Measurements from ENCODE around the gene TMC5. TPM values are rescaled to one million over a fixed set of nuclear protein-coding genes. Genes with fewer than 3 reads are reported as not detected.

TMC5 gene
- total RNA-seq, 1 experiment from 2014 or later, result not detected

- H3K27me3 ChIP-seq (ENCODE audit: low read length), result no peaks in the 10 kb centered on the region
- no peak overlapping the region for H3K4me3 ChIP-seq (ENCODE audit: low read length)
- H3K4me1 ChIP-seq (ENCODE audit: low read length), result no peaks in the 10 kb centered on the region
- no peak overlapping the region for H2AFZ ChIP-seq (ENCODE audit: low read length)
- H3K4me2 ChIP-seq (ENCODE audit: low read depth, low read length, poor library complexity, severe bottlenecking), result no peak overlapping the region
- H4K20me1 ChIP-seq (ENCODE audit: insufficient read depth, low read depth, low read length), result no peaks in the 10 kb centered on the region
- H3K27ac ChIP-seq (ENCODE audit: low read length), result no peak overlapping the region
- H3K79me2 ChIP-seq (ENCODE audit: low read length), result peaks cover 74% of the 10 kb centered on the region
- no peaks in the 10 kb centered on the region for H3K9me2 ChIP-seq (replicated peaks; ENCODE audit: insufficient read depth, low read length)
- H3K36me3 ChIP-seq (ENCODE audit: insufficient read depth, low read length), result peaks cover 83% of the 10 kb centered on the region
- no peak overlapping the region for H3K9ac ChIP-seq (ENCODE audit: low read length)
- H3K9me3 ChIP-seq (ENCODE audit: low read length), result no peaks in the 10 kb centered on the region
- peak; percentile 7 for DNase-seq
Measured at GRCh38 chr16:19512297-19512696, 94.6 kb downstream of the TMC5 start.

- no peak overlapping the region for H3K9ac ChIP-seq (ENCODE audit: low read length)
- H3K4me2 ChIP-seq (ENCODE audit: low read depth, low read length, poor library complexity, severe bottlenecking), result no peak overlapping the region
- H3K4me3 ChIP-seq (ENCODE audit: low read length), result no peak overlapping the region
- peaks cover 79% of the 10 kb centered on the region for H3K36me3 ChIP-seq (ENCODE audit: insufficient read depth, low read length)
- no peaks in the 10 kb centered on the region for H3K9me3 ChIP-seq (ENCODE audit: low read length)
- no peak for DNase-seq
- H4K20me1 ChIP-seq (ENCODE audit: insufficient read depth, low read depth, low read length), result peaks cover 2% of the 10 kb centered on the region; the same call in 1 of the 2 replicates
- H3K79me2 ChIP-seq (ENCODE audit: low read length), result peaks cover 75% of the 10 kb centered on the region
- no peak overlapping the region for H3K27ac ChIP-seq (ENCODE audit: low read length)
- H3K27me3 ChIP-seq (ENCODE audit: low read length), result no peaks in the 10 kb centered on the region
- no peak overlapping the region for H2AFZ ChIP-seq (ENCODE audit: low read length)
- H3K4me1 ChIP-seq (ENCODE audit: low read length), result peaks cover 7% of the 10 kb centered on the region; the same call in 1 of the 2 replicates
- no peaks in the 10 kb centered on the region for H3K9me2 ChIP-seq (replicated peaks; ENCODE audit: insufficient read depth, low read length)
Measured at GRCh38 chr16:19513377-19514053, 95.8 kb downstream of the TMC5 start.

GRCh38 chr16:19515757-19516156 is 98.1 kb downstream of the TMC5 start:
- Histone ChIP-seq H3K4me2 (ENCODE audit: low read depth, low read length, poor library complexity, severe bottlenecking) (no peak overlapping the region), H3K9ac (ENCODE audit: low read length) (no peak overlapping the region)

DNA sequence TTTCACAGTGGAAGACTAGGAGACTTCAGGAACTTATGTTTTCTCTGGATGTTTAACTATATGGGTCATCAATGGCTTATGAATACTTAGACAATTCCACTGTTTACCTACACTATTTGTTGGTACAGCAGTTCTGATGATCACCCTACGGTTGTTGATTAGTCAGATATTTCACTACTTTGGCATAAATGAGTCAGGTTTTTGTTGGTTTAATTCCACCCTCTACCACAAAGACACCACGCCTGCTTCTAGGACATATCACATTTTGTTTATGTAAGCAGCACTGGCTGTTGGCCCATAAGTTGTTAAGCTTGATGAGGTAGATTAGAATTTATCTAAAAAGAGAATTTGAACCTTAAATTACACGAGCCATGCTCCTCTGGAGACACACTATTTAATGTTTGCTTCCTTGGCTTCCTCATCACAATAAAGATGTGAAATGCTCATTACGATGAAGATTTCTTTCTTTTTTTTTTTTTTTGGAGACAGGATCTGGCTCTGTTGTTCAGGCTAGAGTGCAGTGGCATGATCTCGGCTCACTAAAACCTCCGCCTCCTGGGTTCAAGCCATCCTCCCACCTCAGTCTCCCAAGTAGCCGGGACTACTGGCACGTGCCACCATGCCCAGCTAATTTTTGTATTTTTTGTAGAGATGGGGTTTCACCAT is 99.9 kb downstream of the TMC5 start:
- Histone ChIP-seq H3K4me3 (ENCODE audit: low read length) (no peak overlapping the region), H3K4me2 (ENCODE audit: low read depth, low read length, poor library complexity, severe bottlenecking) (no peak overlapping the region)
- peak; percentile 14 for DNase-seq

More at GRCh38 chr16:19515757-19516156, 98.1 kb downstream of the TMC5 start:
- Histone ChIP-seq H3K4me1 (ENCODE audit: low read length) (peaks cover 27% of the 10 kb centered on the region), H4K20me1 (ENCODE audit: insufficient read depth, low read depth, low read length) (peaks cover 7% of the 10 kb centered on the region), H3K27me3 (ENCODE audit: low read length) (no peaks in the 10 kb centered on the region), H3K4me3 (ENCODE audit: low read length) (no peak overlapping the region), H3K9me3 (ENCODE audit: low read length) (no peaks in the 10 kb centered on the region), H3K79me2 (ENCODE audit: low read length) (peaks cover 92% of the 10 kb centered on the region), H3K27ac (ENCODE audit: low read length) (no peak overlapping the region), H2AFZ (ENCODE audit: low read length) (no peak overlapping the region), H3K36me3 (ENCODE audit: insufficient read depth, low read length) (peaks cover 71% of the 10 kb centered on the region), H3K9me2 (replicated peaks; ENCODE audit: insufficient read depth, low read length) (no peaks in the 10 kb centered on the region)
- DNase-seq, result no peak

GRCh38 chr16:19518388-19518787 is 100.7 kb downstream of the TMC5 start:
- Histone ChIP-seq H3K9me3 (ENCODE audit: low read length) (no peaks in the 10 kb centered on the region), H3K9ac (ENCODE audit: low read length) (no peak overlapping the region), H3K9me2 (replicated peaks; ENCODE audit: insufficient read depth, low read length) (no peaks in the 10 kb centered on the region), H3K36me3 (ENCODE audit: insufficient read depth, low read length) (peaks cover 48% of the 10 kb centered on the region), H3K4me3 (ENCODE audit: low read length) (no peak overlapping the region), H3K27me3 (ENCODE audit: low read length) (no peaks in the 10 kb centered on the region), H2AFZ (ENCODE audit: low read length) (no peak overlapping the region), H3K4me2 (ENCODE audit: low read depth, low read length, poor library complexity, severe bottlenecking) (peak overlapping the region; percentile 17), H4K20me1 (ENCODE audit: insufficient read depth, low read depth, low read length) (peaks cover 7% of the 10 kb centered on the region), H3K27ac (ENCODE audit: low read length) (no peak overlapping the region), H3K4me1 (ENCODE audit: low read length) (peaks cover 43% of the 10 kb centered on the region), H3K79me2 (ENCODE audit: low read length) (peaks cover 83% of the 10 kb centered on the region)
- DNase-seq, result no peak

More for the DNA sequence above, 99.9 kb downstream of the TMC5 start:
- H3K27ac ChIP-seq (ENCODE audit: low read length), result no peak overlapping the region
- H3K9ac ChIP-seq (ENCODE audit: low read length), result no peak overlapping the region
- no peaks in the 10 kb centered on the region for H3K27me3 ChIP-seq (ENCODE audit: low read length)
- peaks cover 7% of the 10 kb centered on the region for H4K20me1 ChIP-seq (ENCODE audit: insufficient read depth, low read depth, low read length)
- H2AFZ ChIP-seq (ENCODE audit: low read length), result no peak overlapping the region
- H3K36me3 ChIP-seq (ENCODE audit: insufficient read depth, low read length), result peaks cover 57% of the 10 kb centered on the region
- H3K79me2 ChIP-seq (ENCODE audit: low read length), result peaks cover 92% of the 10 kb centered on the region
- H3K9me2 ChIP-seq (replicated peaks; ENCODE audit: insufficient read depth, low read length), result no peaks in the 10 kb centered on the region
- H3K9me3 ChIP-seq (ENCODE audit: low read length), result no peaks in the 10 kb centered on the region
- H3K4me1 ChIP-seq (ENCODE audit: low read length), result peaks cover 35% of the 10 kb centered on the region

- Histone ChIP-seq H3K27me3 (ENCODE audit: low read length) (no peaks in the 10 kb centered on the region), H3K4me2 (ENCODE audit: low read depth, low read length, poor library complexity, severe bottlenecking) (peak overlapping the region; percentile 89), H3K79me2 (ENCODE audit: low read length) (peaks cover 81% of the 10 kb centered on the region), H2AFZ (ENCODE audit: low read length) (no peak overlapping the region), H3K9ac (ENCODE audit: low read length) (peak overlapping the region; percentile 91), H3K4me3 (ENCODE audit: low read length) (peak overlapping the region; percentile 79), H3K4me1 (ENCODE audit: low read length) (peaks cover 56% of the 10 kb centered on the region), H3K9me2 (replicated peaks; ENCODE audit: insufficient read depth, low read length) (no peaks in the 10 kb centered on the region), H4K20me1 (ENCODE audit: insufficient read depth, low read depth, low read length) (peaks cover 7% of the 10 kb centered on the region), H3K9me3 (ENCODE audit: low read length) (no peaks in the 10 kb centered on the region), H3K27ac (ENCODE audit: low read length) (peak overlapping the region; percentile 78), H3K36me3 (ENCODE audit: insufficient read depth, low read length) (peaks cover 25% of the 10 kb centered on the region; the same call in 1 of the 2 replicates)
- peak; percentile 57 for DNase-seq
Measured at GRCh38 chr16:19520861-19521331, 103.2 kb downstream of the TMC5 start.

DNA sequence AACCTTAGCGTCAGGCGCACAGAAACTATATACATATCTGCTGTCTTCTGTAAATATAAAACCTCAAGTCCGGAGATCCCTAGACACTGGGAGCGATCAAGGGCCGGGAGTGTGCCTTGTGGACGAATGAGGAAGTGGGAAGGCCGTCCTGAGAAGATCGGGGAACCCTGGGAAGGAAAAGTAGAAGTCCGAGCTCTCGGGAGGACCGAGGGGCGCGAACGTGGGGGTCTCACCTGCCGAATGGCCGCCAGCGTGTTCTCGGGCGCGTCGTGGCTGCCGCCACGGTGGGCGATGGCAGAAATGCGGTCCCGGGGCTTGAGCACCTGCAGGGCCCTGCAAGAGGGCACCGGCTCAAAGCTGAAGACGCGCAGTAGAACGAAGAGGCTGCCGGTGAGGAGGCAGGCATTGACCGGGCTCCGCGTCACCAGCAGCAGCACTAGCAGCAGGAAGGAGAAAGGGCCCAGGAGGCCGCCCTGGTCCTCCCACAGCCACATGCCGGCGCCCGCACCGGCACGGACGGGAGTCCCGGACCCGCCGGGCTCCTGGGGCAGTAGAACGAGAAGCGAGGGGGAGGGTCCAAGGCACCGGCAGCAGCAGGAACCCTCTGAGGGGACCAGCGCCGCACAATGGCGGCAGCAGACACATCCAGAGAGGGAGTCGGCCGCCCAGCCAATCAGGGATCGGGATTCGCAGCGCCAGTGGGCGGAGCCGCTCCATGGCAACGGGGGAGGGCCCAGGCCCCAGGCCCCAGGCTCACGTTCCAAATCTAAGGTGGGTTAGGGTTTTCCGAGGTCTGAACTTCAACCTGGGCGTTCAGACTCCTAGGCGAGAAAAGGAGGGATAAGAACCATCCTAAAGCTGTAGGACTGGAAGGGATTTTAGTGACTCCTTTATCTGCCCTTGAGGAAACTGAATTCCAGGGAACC is 104.1 kb downstream of the TMC5 start, which contains the start of gene GDE1:
GDE1 (minus strand) TSS at position 628 of the 926 bp plus-strand sequence; CDS start at position 494, 134 bp downstream.
- Histone ChIP-seq H3K4me2 (ENCODE audit: low read depth, low read length, poor library complexity, severe bottlenecking) (peak within 1 kb of the TSS; percentile 89), H3K9me3 (ENCODE audit: low read length) (no peaks in the 10 kb centered on the region), H3K27me3 (ENCODE audit: low read length) (no peaks in the 10 kb centered on the region), H2AFZ (ENCODE audit: low read length) (peak within 1 kb of the TSS; percentile 87), H4K20me1 (ENCODE audit: insufficient read depth, low read depth, low read length) (peaks cover 7% of the 10 kb centered on the region), H3K9ac (ENCODE audit: low read length) (peak within 1 kb of the TSS; percentile 91), H3K9me2 (replicated peaks; ENCODE audit: insufficient read depth, low read length) (no peaks in the 10 kb centered on the region), H3K4me3 (ENCODE audit: low read length) (peak within 1 kb of the TSS; percentile 79), H3K4me1 (ENCODE audit: low read length) (peaks cover 64% of the 10 kb centered on the region), H3K36me3 (ENCODE audit: insufficient read depth, low read length) (peaks cover 19% of the 10 kb centered on the region; the same call in 1 of the 2 replicates), H3K27ac (ENCODE audit: low read length) (peak within 1 kb of the TSS; percentile 78), H3K79me2 (ENCODE audit: low read length) (peaks cover 81% of the 10 kb centered on the region)
- DNase-seq, result peak; percentile 97
